PC-3 (cell line): ENCODE data around the gene LENG9.

ENCODE experiments used
- CTCF ChIP-seq: fragments of 300-600 bp; sonication (generic); conservative IDR thresholded peaks from 2 replicates; pipeline ENCODE4 v1.5.1; 2017; ENCODE audit warnings: antibody characterized with exemption, low read depth, mild to moderate bottlenecking, low read length
- EZH2 ChIP-seq: fragments of 300-600 bp; sonication (generic); IDR thresholded peaks from one replicate; pipeline ENCODE4 v1.6.1; 2017; ENCODE audit warnings: antibody characterized with exemption, mild to moderate bottlenecking, low read length; ENCODE audit not compliant: unreplicated experiment

GRCh38 chr19:54506079-54506478 lies 42.5 kb upstream of the LENG9 start:
- TF ChIP-seq CTCF = no peak
- TF ChIP-seq EZH2 = no peak
